ENCODE results near the gene PUM2.

GRCh38 chr2:20242727-20243377 lies 107.8 kb downstream of the PUM2 start:
- TF ChIP-seq CTCF (optimal IDR thresholded peaks at IDR 0.05 in 1 of 3, IDR thresholded peaks at IDR 0.05 in 1 of 3, conservative IDR thresholded peaks at IDR 0.05 in 1 of 3; ENCODE audit: extremely low read depth in 1 of 3, insufficient read depth in 2 of 3, low read length in 3 of 3) = no peak
- TF ChIP-seq EZH2 (IDR thresholded peaks at IDR 0.05; ENCODE audit: low read length) = no peak
